GM19238 (cell line): ENCODE results near the gene OSBPL5.

Experiments
- DNase-seq: peaks from one replicate; pipeline ENCODE4 v3.0.0; 2011; ENCODE audit warnings: low spot score; ENCODE audit not compliant: insufficient read length

OSBPL5 gene

DNA sequence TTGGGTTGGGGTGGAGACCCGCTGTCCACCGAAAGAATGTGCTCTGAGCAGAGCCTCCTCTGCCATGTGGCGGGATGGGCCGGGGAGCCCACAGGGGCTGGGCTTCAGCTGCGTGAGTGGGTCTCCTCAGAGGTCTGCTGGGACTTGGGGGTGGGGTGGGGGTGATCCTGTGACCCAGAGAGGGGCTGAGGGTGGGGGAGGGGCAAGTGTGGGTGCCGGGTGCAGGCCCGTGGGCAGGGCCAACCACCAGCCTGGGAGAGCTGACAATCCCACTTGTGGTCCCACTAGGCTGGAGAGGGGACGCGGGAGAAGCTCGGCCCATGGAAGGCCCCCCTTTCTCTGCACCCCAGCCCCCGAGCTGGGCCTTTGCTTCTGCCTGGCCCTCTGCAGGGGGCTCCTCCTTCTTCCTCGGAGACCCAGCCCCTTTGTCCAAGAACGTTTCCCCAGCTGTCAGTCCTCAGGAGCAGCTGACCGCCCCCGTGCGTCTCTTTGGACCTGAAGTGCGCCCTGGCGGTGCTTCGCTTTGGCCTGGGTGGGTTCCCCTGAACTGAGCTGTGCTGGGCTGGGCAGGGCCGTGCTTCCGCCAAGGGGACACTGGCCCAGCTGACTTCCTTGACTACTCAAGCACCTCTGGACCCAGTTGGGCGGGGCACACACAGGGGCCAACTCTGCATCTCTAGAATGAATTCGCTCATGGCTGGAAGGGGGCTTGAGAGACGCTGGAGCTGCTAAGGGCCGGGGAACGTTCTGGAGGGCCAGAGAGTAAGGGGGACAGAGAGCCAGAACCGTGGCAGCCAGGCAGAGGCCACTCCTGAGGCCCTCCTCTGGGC lies 30.2 kb downstream of the OSBPL5 start:
- no peak for DNase-seq

DNA sequence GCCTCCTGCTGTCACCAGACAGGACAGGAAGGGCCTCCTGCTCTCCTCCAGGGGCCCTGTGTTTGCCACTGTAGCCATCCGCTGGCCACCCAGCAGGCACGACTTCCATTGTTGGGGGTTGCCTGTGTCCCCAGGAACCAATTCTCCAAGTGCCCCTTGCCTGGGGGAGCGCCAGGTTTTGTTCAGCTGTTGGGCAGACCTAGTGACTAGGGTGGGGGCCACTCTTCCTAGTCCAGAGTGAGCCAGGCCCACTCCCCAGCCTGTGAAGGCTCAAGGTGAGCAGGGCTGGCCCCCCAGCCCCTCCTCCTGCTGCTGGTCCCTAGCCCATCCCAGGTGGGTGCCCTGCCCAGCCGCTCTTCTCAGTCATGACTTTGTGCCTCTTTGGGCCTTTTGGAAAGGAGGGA lies 30.9 kb downstream of the OSBPL5 start:
- DNase-seq, result no peak

- no peak for DNase-seq
Measured at GRCh38 chr11:3133261-3134217, 31.6 kb downstream of the OSBPL5 start.

DNA sequence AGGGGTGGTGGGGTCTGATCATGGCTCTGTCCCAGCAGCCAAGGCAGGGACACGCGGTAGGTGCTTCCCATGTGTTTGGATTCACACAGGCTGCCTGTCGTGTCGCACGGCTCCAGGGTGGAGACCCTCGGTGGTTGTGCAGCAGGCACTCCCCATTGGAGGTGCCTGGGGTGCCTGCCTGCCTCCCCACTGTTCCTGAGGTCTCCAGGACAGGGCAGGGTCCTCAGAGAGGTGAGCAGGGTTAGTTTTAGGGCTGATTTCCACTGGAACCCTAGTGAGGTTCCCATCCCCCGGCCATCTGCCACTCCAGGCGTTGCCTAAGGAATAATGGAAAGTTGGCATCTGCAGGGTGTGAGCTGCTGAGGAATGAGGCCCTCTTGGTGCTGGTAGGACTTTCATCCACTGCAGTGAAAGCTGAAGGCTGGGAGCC lies 32.3 kb downstream of the OSBPL5 start:
- no peak for DNase-seq

GRCh38 chr11:3132271-3132781 lies 32.8 kb downstream of the OSBPL5 start:
- no peak for DNase-seq

DNA sequence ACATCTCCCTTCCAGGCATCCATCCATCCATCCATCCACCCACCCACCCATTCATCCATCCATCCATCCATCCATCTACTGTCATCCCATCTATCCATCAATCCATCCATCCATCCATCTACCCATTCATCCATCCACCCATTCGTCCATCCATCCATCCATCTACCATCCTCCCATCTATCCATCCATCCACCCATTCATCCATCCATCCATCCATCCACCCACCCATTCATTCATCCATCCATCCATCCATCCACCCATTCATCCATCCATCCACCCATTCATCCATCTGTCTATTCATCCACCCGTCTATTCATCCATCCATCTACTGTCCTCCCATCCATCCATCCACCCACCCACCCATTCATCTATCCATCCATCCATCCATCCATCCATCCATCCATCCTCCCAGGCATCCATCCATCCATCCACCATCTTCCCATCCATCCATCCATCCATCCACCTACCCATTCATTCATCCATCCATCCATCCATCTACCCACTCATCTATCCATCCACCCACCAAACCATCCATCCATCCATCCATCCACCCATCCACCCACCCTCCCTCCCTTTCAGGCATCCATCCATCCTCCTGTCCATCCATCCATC lies 33.7 kb downstream of the OSBPL5 start:
- no peak for DNase-seq

GRCh38 chr11:3130269-3131071 lies 34.6 kb downstream of the OSBPL5 start:
- DNase-seq, result no peak

DNA sequence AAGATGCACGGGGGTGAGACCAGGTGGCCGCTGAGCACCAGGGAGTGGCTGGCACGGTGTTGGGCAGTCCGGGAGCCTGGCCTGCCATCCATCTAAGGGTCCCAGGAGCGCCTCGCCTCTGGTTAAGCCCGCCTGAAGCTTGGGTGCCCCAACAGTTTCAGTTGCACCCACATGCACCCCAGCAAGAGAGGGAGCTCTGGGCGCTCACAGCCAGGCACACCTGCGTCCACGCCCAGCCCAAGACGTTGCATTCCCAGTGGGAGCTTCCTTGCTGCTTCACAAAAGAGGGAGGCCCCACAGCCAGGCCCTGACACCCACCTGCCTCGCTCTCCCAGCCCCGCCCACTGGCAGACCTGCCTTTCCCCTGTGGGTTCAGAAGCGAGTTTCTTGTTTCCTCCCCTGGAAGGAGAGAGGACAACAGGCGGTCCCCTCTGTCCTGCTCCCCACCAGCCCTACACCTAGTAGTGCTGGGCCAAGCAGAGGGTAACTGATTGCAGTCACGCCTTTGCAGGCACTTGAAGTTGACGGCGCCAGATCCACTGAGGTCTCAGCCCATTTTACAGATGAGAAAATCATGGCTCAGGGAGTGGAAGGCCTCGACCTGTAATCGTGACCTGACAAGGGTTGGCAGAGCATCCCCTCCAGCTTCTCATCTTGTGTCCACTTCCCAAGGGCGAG lies 35.4 kb downstream of the OSBPL5 start:
- no peak for DNase-seq

- no peak for DNase-seq
Measured at GRCh38 chr11:3129181-3129590, 35.9 kb downstream of the OSBPL5 start.

- no peak for DNase-seq
Measured at GRCh38 chr11:3128356-3129180, 36.5 kb downstream of the OSBPL5 start.

- no peak for DNase-seq
Measured at GRCh38 chr11:3127706-3128355, 37.3 kb downstream of the OSBPL5 start.

DNA sequence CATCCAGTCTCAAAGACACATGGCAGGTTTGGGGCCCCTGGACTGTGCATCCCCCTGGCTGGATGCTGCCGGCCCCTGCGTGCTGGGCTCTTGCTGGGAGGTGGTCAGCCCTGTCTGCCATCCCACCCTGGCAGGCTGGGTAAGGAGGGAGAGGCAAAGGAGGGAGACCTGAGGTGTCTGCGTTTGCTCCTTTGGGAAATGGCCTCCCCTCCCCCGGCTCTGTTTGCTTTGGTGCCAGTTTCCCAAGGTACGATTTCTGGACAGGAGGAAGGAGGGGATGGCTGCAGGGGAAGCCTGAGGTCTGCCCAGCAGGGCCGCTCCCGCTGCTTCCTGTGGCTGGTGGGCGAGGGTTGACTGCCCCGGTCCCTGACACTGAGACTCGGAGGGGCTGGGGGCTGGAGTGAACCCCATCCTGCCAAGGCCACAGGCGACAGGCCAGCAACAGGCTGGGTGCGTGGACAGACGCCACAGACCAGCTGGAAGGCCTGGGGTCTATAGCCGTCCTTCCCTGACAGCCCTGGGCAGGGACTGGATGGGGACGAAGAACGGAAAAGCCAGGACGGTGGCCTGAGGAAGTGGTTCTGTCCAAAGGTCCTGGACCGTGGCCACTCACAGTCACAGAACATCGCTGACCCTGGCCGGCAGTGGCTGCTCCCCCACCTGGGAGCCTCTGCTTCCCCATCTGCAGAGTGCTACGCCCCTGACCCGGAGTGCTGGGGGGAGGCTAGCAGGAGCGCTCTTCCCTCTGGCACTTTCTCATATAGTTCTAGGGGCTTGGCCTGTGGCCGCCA lies 38.0 kb downstream of the OSBPL5 start:
- no peak for DNase-seq

GRCh38 chr11:3126207-3126865 lies 38.8 kb downstream of the OSBPL5 start:
- DNase-seq, result no peak

- no peak for DNase-seq
Measured at GRCh38 chr11:3124821-3125220, 40.3 kb downstream of the OSBPL5 start.

DNA sequence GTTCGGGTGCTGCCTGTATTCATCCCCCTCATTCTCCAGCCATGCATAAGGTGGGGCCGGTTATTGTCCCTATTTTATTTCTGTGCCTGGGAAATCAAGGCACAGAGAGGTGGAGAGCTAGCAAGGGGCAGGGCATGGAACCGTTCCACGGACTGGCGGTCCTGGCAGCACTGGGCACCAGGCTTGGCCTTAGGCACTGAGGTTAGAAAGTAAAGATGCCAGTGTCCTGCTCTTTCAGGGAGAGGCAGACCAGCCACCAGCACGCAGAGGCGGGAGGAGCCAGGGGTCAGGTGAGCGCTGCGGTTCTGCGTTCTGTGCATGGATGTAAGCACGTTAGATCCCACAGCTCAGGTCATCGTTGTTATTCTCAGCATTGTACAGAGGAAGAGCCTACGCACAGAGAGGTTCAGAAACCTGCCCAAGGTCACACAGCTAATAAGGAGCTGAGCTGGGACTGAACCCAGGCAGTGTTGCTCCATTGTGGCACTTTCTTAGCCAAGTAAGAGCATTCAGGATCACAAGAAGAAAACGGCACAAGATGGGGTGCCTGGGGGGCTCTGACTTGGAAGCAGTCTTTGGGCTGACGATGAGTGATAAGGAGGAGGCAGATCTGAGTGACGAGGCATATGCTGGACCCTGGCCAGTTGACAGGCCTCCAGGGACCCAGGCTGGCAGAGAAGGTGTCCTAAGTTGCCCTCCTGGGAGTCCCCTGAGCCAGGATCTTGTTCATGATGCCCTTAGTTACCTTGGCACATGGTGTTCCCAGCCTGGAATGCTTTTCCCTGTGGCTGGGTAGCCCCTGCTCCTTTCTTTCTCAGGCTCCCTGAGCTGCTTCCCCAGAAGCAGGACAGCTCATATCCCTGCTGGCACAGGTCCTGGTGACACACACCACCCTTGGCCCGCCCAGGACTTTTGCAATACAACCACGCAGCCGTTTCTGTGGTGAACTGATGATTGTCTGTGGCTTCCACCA lies 41.1 kb downstream of the OSBPL5 start:
- no peak for DNase-seq

DNA sequence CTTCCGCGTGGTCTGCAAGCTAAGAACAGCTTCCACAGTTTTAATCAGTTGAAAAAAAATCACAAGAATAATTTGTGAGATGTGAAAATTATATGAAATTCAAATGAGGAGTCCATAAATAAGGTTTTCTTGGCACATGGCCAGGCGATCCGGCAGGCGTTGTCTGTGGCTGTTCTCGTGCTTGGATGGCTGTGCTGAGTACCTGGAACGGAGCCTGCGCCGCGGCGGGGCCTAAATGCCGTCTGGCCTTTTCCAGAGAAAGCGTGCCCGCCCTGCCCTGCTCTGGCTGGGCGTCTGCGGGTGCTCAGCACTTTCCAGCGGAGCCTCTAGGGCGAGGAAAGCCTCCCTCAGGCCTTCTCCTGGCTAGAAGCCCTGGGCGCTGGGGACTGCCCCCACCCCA lies 41.8 kb downstream of the OSBPL5 start:
- no peak for DNase-seq
